Measurements from ENCODE around the gene SPN. TPM values are rescaled to one million over a fixed set of nuclear protein-coding genes. Genes with fewer than 3 reads are reported as not detected.

The SPN gene
- total and polyA plus RNA-seq, 11 donors: 0.44 to 17.0 (median 1.3) TPM

- Histone ChIP-seq H3K27ac (no peak overlapping the region), H3K27me3 (no peaks in the 10 kb centered on the region), H3K36me3 (no peaks in the 10 kb centered on the region), H3K4me3 (no peak overlapping the region), H3K4me1 (peaks cover 0 to 7% (median 0%) of the 10 kb centered on the region in 12 donors), H3K9me3 (no peaks in the 10 kb centered on the region)
- DNase-seq: no peak
- 87 to 92% (median 89%) methylated on average over 16 to 17 of the region's 17 CpGs for WGBS, 4 donors
- no peak for ATAC-seq
- TF ChIP-seq POLR2A (IDR thresholded peaks at IDR 0.05): no peak
- TF ChIP-seq CTCF (IDR thresholded peaks at IDR 0.05): no peak
- intact Hi-C loops (cut with DNase I): loop anchor here in 3 of 10 donors (5.0 to 10.0 kb wide), 3 partner anchors 76 to 324 kb away; partner anchors contain the start of genes C16orf92 (in 2 of the 3) and ZG16 (in 1 of the 3)
Observed at GRCh38 chr16:29698484-29699323, 35.7 kb downstream of the SPN start.

GRCh38 chr16:29699324-29700219 is 36.5 kb downstream of the SPN start:
- TF ChIP-seq POLR2A (IDR thresholded peaks at IDR 0.05) (no peak), CTCF (IDR thresholded peaks at IDR 0.05) (no peak)
- ATAC-seq (no peak), DNase-seq (no peak)
- no peak overlapping the region for H3K4me3 ChIP-seq
- intact Hi-C loops (cut with DNase I): loop anchor here (1.0 to 10.0 kb wide), 9 partner anchors 75 to 325 kb away; partner anchors contain the start of genes C16orf92 (in 7 of the 10), PAGR1 (in 1 of the 10), PRRT2 (in 1 of the 10) and ZG16 (in 1 of the 10)
- H3K27me3 ChIP-seq: no peaks in the 10 kb centered on the region
- H3K36me3 ChIP-seq: no peaks in the 10 kb centered on the region
- H3K4me1 ChIP-seq: peaks cover 0 to 7% (median 0%) of the 10 kb centered on the region in 12 donors
- no peak overlapping the region for H3K27ac ChIP-seq
- no peaks in the 10 kb centered on the region for H3K9me3 ChIP-seq
- 68 to 75% (median 72%) methylated on average over 11 of the region's 11 CpGs for WGBS, 4 donors

- no peaks in the 10 kb centered on the region for H3K9me3 ChIP-seq
- peak; percentile 86 to 94 (median 88) for TF ChIP-seq CTCF (IDR thresholded peaks at IDR 0.05)
- TF ChIP-seq POLR2A (IDR thresholded peaks at IDR 0.05): no peak
- intact Hi-C loops (cut with DNase I): loop anchor here in 8 of 10 donors (1.0 to 10.0 kb wide), 7 partner anchors 87 to 324 kb away; partner anchors contain the start of genes C16orf92 (in 5 of the 8), PAGR1 (in 1 of the 8) and PRRT2 (in 1 of the 8)
- ATAC-seq: peak; percentile 58 to 88 (median 85)
- no peaks in the 10 kb centered on the region for H3K36me3 ChIP-seq
- peak; percentile 68 to 85 (median 74) for DNase-seq
- peaks cover 0 to 7% (median 0%) of the 10 kb centered on the region in 12 donors for H3K4me1 ChIP-seq
- no peaks in the 10 kb centered on the region for H3K27me3 ChIP-seq
- no peak overlapping the region for H3K27ac ChIP-seq
- 12 to 16% (median 14%) methylated on average over 14 of the region's 14 CpGs for WGBS, 4 donors
- no peak overlapping the region for H3K4me3 ChIP-seq
Observed at GRCh38 chr16:29700253-29700987, 37.4 kb downstream of the SPN start.
